ENCODE data around the gene RSPO4.

- TF ChIP-seq CTCF (conservative IDR thresholded peaks at IDR 0.05 in 1 of 2, IDR thresholded peaks at IDR 0.05 in 1 of 2; ENCODE audit: extremely low read depth in 1 of 2, insufficient read depth in 1 of 2, low read depth in 1 of 2, low read length in 2 of 2) (no peak), EZH2 (IDR thresholded peaks at IDR 0.05; ENCODE audit: borderline replicate concordance, low read length) (no peak)
Measured at GRCh38 chr20:986733-987355, 15.3 kb downstream of the RSPO4 start.

Data from mammary epithelial cell (primary cell).